ENCODE data around the gene PCID2.
"Not testable (repeated sequence)": the region's sequence is repeated elsewhere in the genome, so short reads cannot be mapped to it uniquely, and the experiment has no call there.

PCID2 gene

GRCh38 chr13:113208421-113209335 is at the start of gene PCID2:
Gene PCID2, minus strand, starts transcription at chr13:113208669. Its CDS starts 35 bp downstream, at chr13:113208634.
- peak; percentile 93 for DNase-seq

- DNase-seq = not testable (repeated sequence)
Measured at GRCh38 chr13:113257908-113258307, 49.4 kb upstream of the PCID2 start.

- no peak for DNase-seq
Measured at GRCh38 chr13:113252516-113253095, 44.1 kb upstream of the PCID2 start.

- DNase-seq = no peak
Measured at GRCh38 chr13:113245849-113246796, 37.7 kb upstream of the PCID2 start.

- DNase-seq = no peak
Measured at GRCh38 chr13:113243847-113244246, 35.4 kb upstream of the PCID2 start.

- DNase-seq = not testable (repeated sequence)
Measured at GRCh38 chr13:113241623-113242022, 33.2 kb upstream of the PCID2 start.

- no peak for DNase-seq
Measured at GRCh38 chr13:113239986-113240385, 31.5 kb upstream of the PCID2 start.

GRCh38 chr13:113239357-113239756 is 30.9 kb upstream of the PCID2 start:
- no peak for DNase-seq

GRCh38 chr13:113238536-113238935 is 30.1 kb upstream of the PCID2 start:
- DNase-seq = no peak

- no peak for DNase-seq
Measured at GRCh38 chr13:113233101-113233500, 24.6 kb upstream of the PCID2 start.

GRCh38 chr13:113232208-113233003 is 23.9 kb upstream of the PCID2 start:
- no peak for DNase-seq

- no peak for DNase-seq
Measured at GRCh38 chr13:113231306-113232207, 23.1 kb upstream of the PCID2 start.

GRCh38 chr13:113229791-113230190 is 21.3 kb upstream of the PCID2 start:
- DNase-seq = no peak

GRCh38 chr13:113229161-113229560 is 20.7 kb upstream of the PCID2 start:
- no peak for DNase-seq

- DNase-seq = no peak
Measured at GRCh38 chr13:113226873-113227450, 18.5 kb upstream of the PCID2 start.

GRCh38 chr13:113225515-113225914 is 17.0 kb upstream of the PCID2 start:
- DNase-seq = no peak

- peak; percentile 21 for DNase-seq
Measured at GRCh38 chr13:113224486-113224885, 16.0 kb upstream of the PCID2 start.

- DNase-seq = no peak
Measured at GRCh38 chr13:113223070-113223469, 14.6 kb upstream of the PCID2 start.

GRCh38 chr13:113220877-113221276 is 12.4 kb upstream of the PCID2 start:
- no peak for DNase-seq

- DNase-seq = no peak
Measured at GRCh38 chr13:113220141-113220598, 11.7 kb upstream of the PCID2 start.

Data from NCI-H345 (cell line).